ENCODE data around the gene PPP2CA. TPM values are rescaled to one million over a fixed set of nuclear protein-coding genes. Genes with fewer than 3 reads are reported as not detected.
"Not testable (repeated sequence)": the region's sequence is repeated elsewhere in the genome, so short reads cannot be mapped to it uniquely, and the experiment has no call there.

Gene PPP2CA
- total and polyA plus RNA-seq, 4 experiments from 2014 or later: 106 to 258 (median 159) TPM

DNA sequence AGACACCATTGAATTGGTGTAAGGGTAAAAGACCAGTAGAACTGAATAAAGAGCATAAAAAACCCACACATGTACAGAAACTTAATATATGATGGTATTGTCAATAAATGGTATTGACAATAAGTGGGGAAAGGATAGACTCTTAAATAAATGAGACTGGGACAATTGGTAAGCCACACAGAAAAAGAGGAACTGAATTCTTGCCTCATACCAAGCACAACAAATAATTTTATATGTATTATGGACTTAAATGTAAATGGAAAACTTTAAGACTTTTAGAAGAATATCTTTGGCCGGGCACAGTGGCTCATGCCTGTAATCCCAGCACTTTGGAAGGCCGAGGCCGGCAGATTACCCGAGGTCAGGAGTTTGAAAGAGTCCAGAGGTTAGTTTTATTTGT is 37.9 kb upstream of the PPP2CA start:
- Mint-ChIP-seq H3K36me3 (peaks cover 0 to 4% of the 10 kb centered on the region in 2 donors), H3K4me1 (peaks cover 0 to 1% (median 0%) of the 10 kb centered on the region in 4 donors), H3K4me3 (no peak overlapping the region), H3K27me3 (peaks cover 4% of the 10 kb centered on the region in 2 donors), H3K9me3 (peaks cover 2 to 36% (median 24%) of the 10 kb centered on the region in 8 donors), H3K27ac (no peak overlapping the region)
- no peak overlapping the region for H3K4me3 ChIP-seq (ENCODE audit: low read length in 2 of 2)
- intact Hi-C loops (cut with micrococcal nuclease): no loop called here
- H3K36me3 ChIP-seq (ENCODE audit: insufficient read depth, low read length): no peaks in the 10 kb centered on the region
- POLR2A ChIA-PET (ENCODE audit: partially characterized antibody): no interaction called here
- H3K9me3 ChIP-seq (ENCODE audit: control insufficient read depth in 1 of 2, low read length in 2 of 2): no peaks in the 10 kb centered on the region
- no peaks in the 10 kb centered on the region for H3K27me3 ChIP-seq (ENCODE audit: insufficient read depth, low read length)
- no peak for DNase-seq
- no peak overlapping the region for H3K27ac ChIP-seq (ENCODE audit: low read depth, low read length)
- CTCF ChIA-PET (ENCODE audit: partially characterized antibody): no interaction called here
- H3K4me1 ChIP-seq (ENCODE audit: insufficient read depth, low read length): no peaks in the 10 kb centered on the region

DNA sequence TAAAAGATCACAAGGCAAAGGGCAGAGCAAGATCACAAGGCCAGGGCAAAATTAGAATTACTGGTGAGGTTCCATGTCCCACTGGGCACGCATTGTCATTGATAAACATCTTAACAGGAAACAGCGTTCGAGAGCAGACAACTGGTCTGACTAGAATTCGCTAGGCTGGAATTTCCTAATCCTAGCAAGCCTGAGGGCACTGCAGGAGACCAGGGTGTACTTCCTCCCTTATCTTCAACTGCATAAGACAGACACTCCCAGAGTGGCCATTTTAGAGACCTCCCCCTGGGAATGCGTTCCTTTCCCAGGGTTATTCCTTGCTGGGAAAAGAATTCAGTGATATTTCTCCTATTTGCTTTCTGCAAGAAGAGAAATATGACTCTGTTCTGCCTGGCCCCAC is 36.8 kb upstream of the PPP2CA start:
- POLR2A ChIA-PET (ENCODE audit: partially characterized antibody); DNase-seq: not testable (repeated sequence)

DNA sequence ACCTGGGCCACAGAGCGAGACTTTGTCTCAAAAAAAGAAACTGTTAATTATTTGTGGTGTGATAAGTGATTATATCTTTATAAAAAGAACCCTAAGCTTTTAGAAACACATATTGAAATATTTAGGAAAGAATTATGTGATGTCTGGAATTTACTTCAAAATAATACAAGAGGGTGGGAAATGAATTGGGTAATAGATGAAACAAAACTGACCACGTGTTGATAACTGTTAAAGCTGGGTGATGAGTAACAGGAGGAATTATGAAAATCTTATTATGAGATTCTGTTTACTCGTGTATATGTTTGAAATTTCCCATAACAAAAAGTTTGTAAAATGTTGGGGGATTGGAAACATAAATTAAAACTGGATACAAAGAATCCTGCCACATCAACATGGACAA is 33.0 kb upstream of the PPP2CA start:
- peaks cover 0 to 21% (median 16%) of the 10 kb centered on the region in 8 donors for H3K9me3 Mint-ChIP-seq
- H3K27ac ChIP-seq (ENCODE audit: low read depth, low read length): no peak overlapping the region
- ChIA-PET POLR2A (ENCODE audit: partially characterized antibody) (no interaction called here), CTCF (ENCODE audit: partially characterized antibody) (no interaction called here)
- no peak overlapping the region for H3K4me3 Mint-ChIP-seq
- no peak for DNase-seq
- no peaks in the 10 kb centered on the region for H3K36me3 ChIP-seq (ENCODE audit: insufficient read depth, low read length)
- no peaks in the 10 kb centered on the region for H3K4me1 Mint-ChIP-seq
- H3K36me3 Mint-ChIP-seq: no peaks in the 10 kb centered on the region
- H3K4me3 ChIP-seq (ENCODE audit: low read length in 2 of 2): no peak overlapping the region
- peaks cover 6 to 7% of the 10 kb centered on the region in 2 donors for H3K27me3 Mint-ChIP-seq
- no peaks in the 10 kb centered on the region for H3K9me3 ChIP-seq (ENCODE audit: control insufficient read depth in 1 of 2, low read length in 2 of 2)
- no peaks in the 10 kb centered on the region for H3K27me3 ChIP-seq (ENCODE audit: insufficient read depth, low read length)
- intact Hi-C loops (cut with micrococcal nuclease): no loop called here
- H3K4me1 ChIP-seq (ENCODE audit: insufficient read depth, low read length): no peaks in the 10 kb centered on the region
- H3K27ac Mint-ChIP-seq: no peak overlapping the region

More for the DNA sequence above, 36.8 kb upstream of the PPP2CA start:
- H3K9me3 Mint-ChIP-seq: peaks cover 2 to 36% (median 24%) of the 10 kb centered on the region in 8 donors
- H3K36me3 Mint-ChIP-seq; H3K4me1 Mint-ChIP-seq; H3K4me1 ChIP-seq (ENCODE audit: insufficient read depth, low read length); H3K27ac ChIP-seq (ENCODE audit: low read depth, low read length); H3K9me3 ChIP-seq (ENCODE audit: control insufficient read depth in 1 of 2, low read length in 2 of 2); H3K4me3 ChIP-seq (ENCODE audit: low read length in 2 of 2); CTCF ChIA-PET (ENCODE audit: partially characterized antibody); intact Hi-C loops (cut with micrococcal nuclease); H3K36me3 ChIP-seq (ENCODE audit: insufficient read depth, low read length); H3K27me3 Mint-ChIP-seq; H3K27ac Mint-ChIP-seq; H3K4me3 Mint-ChIP-seq; H3K27me3 ChIP-seq (ENCODE audit: insufficient read depth, low read length): not testable (repeated sequence)

DNA sequence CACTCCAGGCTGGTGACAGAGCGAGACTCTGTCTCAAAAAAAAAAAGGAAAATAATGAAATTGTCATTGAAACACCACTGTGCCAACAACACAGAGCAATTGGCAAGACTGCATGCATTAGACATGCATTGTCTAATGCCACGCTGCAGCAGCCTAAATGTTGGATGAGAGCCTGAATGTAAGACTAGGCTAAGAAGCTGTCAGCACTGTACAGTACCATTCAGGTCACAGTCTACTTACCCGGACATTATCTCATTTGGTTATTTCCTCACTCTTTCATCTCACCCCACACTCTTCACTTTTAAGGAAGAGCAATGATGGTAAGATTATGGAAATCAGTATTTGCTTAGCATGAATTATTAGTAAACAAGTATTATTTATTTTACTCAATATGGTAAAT is 31.3 kb upstream of the PPP2CA start:
- Mint-ChIP-seq H3K27me3 (peaks cover 5 to 7% of the 10 kb centered on the region in 2 donors), H3K4me3 (no peak overlapping the region), H3K36me3 (no peaks in the 10 kb centered on the region), H3K27ac (no peak overlapping the region), H3K9me3 (peaks cover 0 to 5% (median 2%) of the 10 kb centered on the region in 8 donors), H3K4me1 (no peaks in the 10 kb centered on the region)
- intact Hi-C loops (cut with micrococcal nuclease): no loop called here
- Histone ChIP-seq H3K9me3 (ENCODE audit: control insufficient read depth in 1 of 2, low read length in 2 of 2) (no peaks in the 10 kb centered on the region), H3K4me1 (ENCODE audit: insufficient read depth, low read length) (no peaks in the 10 kb centered on the region), H3K27ac (ENCODE audit: low read depth, low read length) (no peak overlapping the region), H3K27me3 (ENCODE audit: insufficient read depth, low read length) (no peaks in the 10 kb centered on the region), H3K36me3 (ENCODE audit: insufficient read depth, low read length) (no peaks in the 10 kb centered on the region), H3K4me3 (ENCODE audit: low read length in 2 of 2) (no peak overlapping the region)
- ChIA-PET POLR2A (ENCODE audit: partially characterized antibody) (interaction anchor here (0.7 kb wide), 1 partner anchor 384 kb away, joined by 3 read pairs; no protein-coding TSS in a partner anchor), CTCF (ENCODE audit: partially characterized antibody) (interaction anchor here (1.3 kb wide), 1 partner anchor 218 kb away, joined by 3 read pairs; no protein-coding TSS in a partner anchor)
- no peak for DNase-seq

- POLR2A ChIA-PET (ENCODE audit: partially characterized antibody): interaction anchor here (1.4 kb wide), 1 partner anchor 30 kb away, joined by 3 read pairs; the partner anchor contains the start of gene PPP2CA
- H3K9me3 ChIP-seq (ENCODE audit: control insufficient read depth in 1 of 2, low read length in 2 of 2): no peaks in the 10 kb centered on the region
- no peak for DNase-seq
- CTCF ChIA-PET (ENCODE audit: partially characterized antibody): no interaction called here
- H3K4me1 ChIP-seq (ENCODE audit: insufficient read depth, low read length): no peaks in the 10 kb centered on the region
- H3K27me3 ChIP-seq (ENCODE audit: insufficient read depth, low read length): no peaks in the 10 kb centered on the region
- H3K36me3 ChIP-seq (ENCODE audit: insufficient read depth, low read length): no peaks in the 10 kb centered on the region
- H3K4me3 ChIP-seq (ENCODE audit: low read length in 2 of 2): no peak overlapping the region
- Mint-ChIP-seq H3K4me3 (no peak overlapping the region), H3K36me3 (no peaks in the 10 kb centered on the region), H3K9me3 (no peaks in the 10 kb centered on the region), H3K27ac (peak overlapping the region in 1 of 7 donors; percentile 11), H3K27me3 (peaks cover 3 to 4% of the 10 kb centered on the region in 2 donors), H3K4me1 (no peaks in the 10 kb centered on the region)
- H3K27ac ChIP-seq (ENCODE audit: low read depth, low read length): no peak overlapping the region
- intact Hi-C loops (cut with micrococcal nuclease): no loop called here
These were observed 29.7 kb upstream of the PPP2CA start for GRCh38 chr5:134255418-134256150.

DNA sequence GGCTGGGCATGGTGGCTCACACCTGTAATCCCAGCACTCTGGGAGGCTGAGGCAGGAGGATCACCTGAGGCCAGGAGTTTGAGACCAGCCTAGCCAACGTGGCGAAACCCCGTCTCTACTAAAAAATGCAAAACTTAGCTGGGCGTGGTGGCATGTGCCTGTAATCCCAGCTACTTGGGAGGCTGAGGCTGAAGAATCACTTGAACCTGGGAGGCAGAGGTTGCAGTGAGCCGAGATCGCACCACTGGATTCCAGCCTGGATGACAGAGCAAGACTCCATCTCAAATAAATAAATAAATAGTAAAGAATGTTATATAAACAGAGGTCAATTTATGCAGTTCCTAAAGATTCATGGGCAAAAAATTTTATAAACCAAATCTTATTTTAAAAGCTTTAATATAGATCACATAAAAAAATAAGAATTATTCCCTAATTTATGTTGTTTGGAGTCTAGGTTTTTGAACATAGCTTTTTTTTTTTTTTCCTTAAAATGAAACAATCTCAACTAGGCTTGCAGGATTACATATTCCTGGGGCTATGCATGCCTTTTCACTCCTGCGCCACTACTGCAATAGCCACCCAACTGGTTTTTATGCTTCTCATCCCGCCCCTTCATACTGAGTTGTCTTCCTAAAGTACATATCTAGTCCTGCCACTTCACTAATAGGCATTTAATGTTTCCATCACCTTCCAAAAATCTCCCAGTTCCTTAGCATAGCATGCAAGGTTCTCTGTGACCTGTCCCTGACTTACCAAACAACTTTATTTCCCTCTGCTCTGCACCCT is 27.7 kb upstream of the PPP2CA start:
- H3K27me3 ChIP-seq (ENCODE audit: insufficient read depth, low read length); H3K4me3 Mint-ChIP-seq; H3K27me3 Mint-ChIP-seq; H3K36me3 Mint-ChIP-seq; DNase-seq; POLR2A ChIA-PET (ENCODE audit: partially characterized antibody); intact Hi-C loops (cut with micrococcal nuclease); H3K9me3 ChIP-seq (ENCODE audit: control insufficient read depth in 1 of 2, low read length in 2 of 2); H3K4me3 ChIP-seq (ENCODE audit: low read length in 2 of 2); H3K27ac ChIP-seq (ENCODE audit: low read depth, low read length); H3K4me1 ChIP-seq (ENCODE audit: insufficient read depth, low read length); H3K27ac Mint-ChIP-seq; H3K4me1 Mint-ChIP-seq; H3K9me3 Mint-ChIP-seq; CTCF ChIA-PET (ENCODE audit: partially characterized antibody); H3K36me3 ChIP-seq (ENCODE audit: insufficient read depth, low read length): not testable (repeated sequence)

DNA sequence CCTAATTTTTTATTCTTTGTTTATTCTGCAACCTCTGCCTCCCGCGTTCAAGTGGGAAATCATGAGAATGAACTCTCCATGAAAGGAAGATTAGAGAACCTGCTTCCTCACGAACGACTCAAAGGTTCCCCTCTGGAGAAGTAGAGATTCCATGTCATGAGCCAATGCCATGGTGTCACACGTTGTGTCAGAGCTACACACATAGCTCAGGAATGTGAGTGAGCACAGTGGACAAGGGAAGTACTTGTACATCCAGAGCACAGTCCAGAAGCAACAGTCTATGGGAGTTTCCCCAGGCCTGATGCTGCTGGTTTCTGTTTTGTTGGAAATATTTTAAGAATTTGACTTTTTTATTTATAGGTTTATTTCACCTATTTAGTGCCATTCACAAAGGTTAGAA is 26.8 kb upstream of the PPP2CA start:
- Histone ChIP-seq H3K4me3 (ENCODE audit: low read length in 2 of 2) (no peak overlapping the region), H3K27me3 (ENCODE audit: insufficient read depth, low read length) (no peaks in the 10 kb centered on the region), H3K36me3 (ENCODE audit: insufficient read depth, low read length) (no peaks in the 10 kb centered on the region), H3K4me1 (ENCODE audit: insufficient read depth, low read length) (no peaks in the 10 kb centered on the region), H3K27ac (ENCODE audit: low read depth, low read length) (no peak overlapping the region), H3K9me3 (ENCODE audit: control insufficient read depth in 1 of 2, low read length in 2 of 2) (no peaks in the 10 kb centered on the region)
- Mint-ChIP-seq H3K4me1 (no peaks in the 10 kb centered on the region), H3K36me3 (no peaks in the 10 kb centered on the region), H3K27ac (no peak overlapping the region), H3K27me3 (peaks cover 3 to 4% of the 10 kb centered on the region in 2 donors), H3K4me3 (no peak overlapping the region), H3K9me3 (no peaks in the 10 kb centered on the region)
- intact Hi-C loops (cut with micrococcal nuclease): no loop called here
- POLR2A ChIA-PET (ENCODE audit: partially characterized antibody): no interaction called here
- no peak for DNase-seq
- CTCF ChIA-PET (ENCODE audit: partially characterized antibody): no interaction called here

All from CD4-positive, alpha-beta memory T cell (primary cell).